ENCODE measurements around the gene ATP7A.

- no peak for TF ChIP-seq FOXO4 (CRISPR knock-in tag; IDR thresholded peaks at IDR 0.05)
- TF ChIP-seq ZNF586 (CRISPR knock-in tag; conservative IDR thresholded peaks at IDR 0.05), result no peak
- TF ChIP-seq, protein P1, sequence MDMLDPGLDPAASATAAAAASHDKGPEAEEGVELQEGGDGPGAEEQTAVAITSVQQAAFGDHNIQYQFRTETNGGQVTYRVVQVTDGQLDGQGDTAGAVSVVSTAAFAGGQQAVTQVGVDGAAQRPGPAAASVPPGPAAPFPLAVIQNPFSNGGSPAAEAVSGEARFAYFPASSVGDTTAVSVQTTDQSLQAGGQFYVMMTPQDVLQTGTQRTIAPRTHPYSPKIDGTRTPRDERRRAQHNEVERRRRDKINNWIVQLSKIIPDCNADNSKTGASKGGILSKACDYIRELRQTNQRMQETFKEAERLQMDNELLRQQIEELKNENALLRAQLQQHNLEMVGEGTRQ (CRISPR knock-in tag; IDR thresholded peaks at IDR 0.05), result no peak
- TF ChIP-seq ZZZ3 (IDR thresholded peaks at IDR 0.05), result no peak
- no peak for TF ChIP-seq HBP1 (CRISPR knock-in tag; IDR thresholded peaks at IDR 0.05)
Measured at GRCh38 chrX:77892887-77893286, 17.6 kb upstream of the ATP7A start.

Measured in K562 (cell line).